Cardiac fibroblast (primary cell): ENCODE data around the gene SLC18A3.

Experiments used
- DNase-seq, 2 donors: peaks; one replicate each; pipeline versions ENCODE4 v3.0.0 to v3.0.0-alpha.2; 2010; ENCODE audit warnings: low read depth in 2 of 2
- H3K4me3 ChIP-seq, 2 donors: replicated peaks in 1 of 2; 1 replicate in 1 of 2; 2 replicates in 1 of 2; pipeline ENCODE4 v1.5.1; 2011; ENCODE audit warnings: low read depth in 2 of 2, low read length in 2 of 2, mild to moderate bottlenecking in 2 of 2, moderate library complexity in 1 of 2
- TF ChIP-seq, protein P1 (sequence below): IDR thresholded peaks from one replicate; pipeline ENCODE4 v1.5.1; 2011; ENCODE audit warnings: low read depth, mild to moderate bottlenecking, low read length, inconsistent platforms

SLC18A3 gene

DNA sequence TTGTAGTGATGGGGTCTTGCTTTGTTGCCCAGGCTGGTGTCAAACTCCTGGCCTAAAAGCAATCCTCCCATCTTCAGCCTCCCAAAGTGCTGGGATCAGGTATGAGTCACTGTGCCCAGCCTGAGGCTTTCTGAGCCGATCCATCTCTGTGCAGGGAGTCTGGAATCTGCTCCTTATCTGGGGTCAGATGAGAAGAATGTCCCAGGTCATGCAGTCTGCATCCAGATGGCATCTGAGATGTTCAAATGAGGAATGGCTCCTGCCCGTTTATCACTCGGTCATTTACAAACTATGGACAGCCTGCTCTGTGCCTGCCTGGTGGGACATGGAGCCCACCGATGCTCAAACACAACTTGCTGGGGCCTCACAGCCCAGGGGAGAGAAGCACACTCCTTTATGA lies 11.1 kb upstream of the SLC18A3 start:
- DNase-seq: no peak
- TF ChIP-seq, protein P1, sequence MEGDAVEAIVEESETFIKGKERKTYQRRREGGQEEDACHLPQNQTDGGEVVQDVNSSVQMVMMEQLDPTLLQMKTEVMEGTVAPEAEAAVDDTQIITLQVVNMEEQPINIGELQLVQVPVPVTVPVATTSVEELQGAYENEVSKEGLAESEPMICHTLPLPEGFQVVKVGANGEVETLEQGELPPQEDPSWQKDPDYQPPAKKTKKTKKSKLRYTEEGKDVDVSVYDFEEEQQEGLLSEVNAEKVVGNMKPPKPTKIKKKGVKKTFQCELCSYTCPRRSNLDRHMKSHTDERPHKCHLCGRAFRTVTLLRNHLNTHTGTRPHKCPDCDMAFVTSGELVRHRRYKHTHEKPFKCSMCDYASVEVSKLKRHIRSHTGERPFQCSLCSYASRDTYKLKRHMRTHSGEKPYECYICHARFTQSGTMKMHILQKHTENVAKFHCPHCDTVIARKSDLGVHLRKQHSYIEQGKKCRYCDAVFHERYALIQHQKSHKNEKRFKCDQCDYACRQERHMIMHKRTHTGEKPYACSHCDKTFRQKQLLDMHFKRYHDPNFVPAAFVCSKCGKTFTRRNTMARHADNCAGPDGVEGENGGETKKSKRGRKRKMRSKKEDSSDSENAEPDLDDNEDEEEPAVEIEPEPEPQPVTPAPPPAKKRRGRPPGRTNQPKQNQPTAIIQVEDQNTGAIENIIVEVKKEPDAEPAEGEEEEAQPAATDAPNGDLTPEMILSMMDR: no peak
- no peak overlapping the region for H3K4me3 ChIP-seq

DNA sequence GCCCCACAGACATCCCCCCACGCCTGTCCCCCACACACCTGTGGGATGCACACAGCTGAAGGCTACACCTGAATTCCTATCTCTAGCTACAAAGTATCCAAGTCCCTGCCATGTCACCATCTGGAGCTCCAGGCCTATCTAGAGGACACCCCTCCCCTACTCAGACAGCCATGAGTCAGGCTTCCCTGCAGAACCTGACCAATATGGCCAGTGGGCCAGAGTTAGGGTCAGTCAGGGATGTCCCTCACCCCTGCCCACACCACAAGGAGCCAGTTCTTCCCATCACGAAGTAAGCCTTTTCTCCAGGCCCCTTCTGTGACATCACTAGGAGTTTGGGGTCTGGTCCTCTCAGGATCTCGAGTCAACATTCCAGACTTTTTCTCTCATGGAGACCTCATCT lies 10.6 kb upstream of the SLC18A3 start:
- H3K4me3 ChIP-seq: no peak overlapping the region
- no peak for DNase-seq
- TF ChIP-seq, protein P1: no peak

DNA sequence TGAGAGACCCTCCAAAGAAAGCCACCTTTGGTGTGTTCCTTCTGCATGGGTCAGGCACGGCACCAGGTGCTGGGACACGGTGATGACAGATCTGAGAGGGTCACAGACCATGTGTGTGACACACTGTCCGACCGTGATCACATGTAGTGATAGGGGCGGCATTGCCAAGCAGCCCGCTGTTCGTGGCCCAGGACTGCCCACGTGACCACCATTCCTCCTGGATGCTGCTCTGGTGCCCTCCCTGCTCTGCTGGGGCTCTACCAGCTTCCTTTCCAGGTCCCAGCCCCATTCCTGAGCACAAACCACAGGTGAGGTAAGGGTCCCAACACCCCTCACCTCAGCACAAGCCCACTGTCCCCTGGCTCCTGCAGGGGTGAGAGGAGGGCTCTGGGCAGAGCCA lies 10.1 kb upstream of the SLC18A3 start:
- no peak for DNase-seq
- TF ChIP-seq, protein P1: no peak
- H3K4me3 ChIP-seq: no peak overlapping the region

DNA sequence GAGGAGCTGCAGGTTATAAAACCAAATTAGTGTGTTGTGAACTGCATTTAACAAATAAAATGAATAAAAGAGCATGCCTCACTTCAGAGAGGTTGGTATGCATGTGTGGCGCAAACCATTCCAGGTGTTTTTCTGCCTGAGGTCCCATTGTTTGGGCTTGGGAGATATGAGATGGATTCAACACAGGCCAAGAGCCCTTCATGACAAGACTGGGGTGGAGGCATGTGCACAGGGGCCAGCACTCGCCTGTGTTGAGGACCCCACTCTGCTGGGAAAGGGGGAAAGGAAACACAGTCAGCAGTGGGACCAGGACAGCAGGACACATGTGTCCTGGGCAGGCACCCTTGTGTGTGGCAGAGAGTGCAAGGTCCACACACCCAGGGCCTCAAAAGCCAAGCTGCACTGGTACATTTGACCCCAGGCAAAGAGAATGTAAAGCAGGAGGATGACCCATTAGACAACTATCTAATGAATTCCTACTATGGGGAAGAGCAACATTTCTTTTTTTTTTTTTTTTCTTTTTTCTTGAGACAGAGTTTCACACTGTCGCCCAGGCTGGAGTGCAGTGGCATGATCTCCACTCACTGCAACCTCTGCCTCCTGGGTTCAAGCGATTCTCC lies 9.2 kb upstream of the SLC18A3 start:
- H3K4me3 ChIP-seq: no peak overlapping the region
- no peak for DNase-seq
- TF ChIP-seq, protein P1: no peak

DNA sequence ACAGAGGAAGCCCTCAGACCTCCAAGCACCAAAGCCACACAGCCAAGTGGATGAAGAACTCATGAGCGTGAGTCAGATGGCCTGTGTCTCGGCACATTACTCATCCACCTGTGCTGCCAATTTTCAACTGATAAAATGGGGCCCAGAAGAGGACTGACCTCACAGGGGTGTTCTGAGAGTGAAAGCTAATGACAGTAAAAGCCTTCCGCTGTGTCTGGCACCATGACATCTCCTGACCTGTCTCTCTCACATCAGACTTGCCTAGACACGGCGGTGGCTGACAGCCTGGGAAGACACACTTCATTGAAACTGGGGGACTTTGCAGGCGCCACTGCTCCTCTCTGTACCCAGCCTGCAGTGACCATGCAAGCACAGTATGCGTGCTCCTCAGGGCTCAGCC lies 8.3 kb upstream of the SLC18A3 start:
- TF ChIP-seq, protein P1: no peak
- no peak overlapping the region for H3K4me3 ChIP-seq
- DNase-seq: peak; percentile 15 to 74

DNA sequence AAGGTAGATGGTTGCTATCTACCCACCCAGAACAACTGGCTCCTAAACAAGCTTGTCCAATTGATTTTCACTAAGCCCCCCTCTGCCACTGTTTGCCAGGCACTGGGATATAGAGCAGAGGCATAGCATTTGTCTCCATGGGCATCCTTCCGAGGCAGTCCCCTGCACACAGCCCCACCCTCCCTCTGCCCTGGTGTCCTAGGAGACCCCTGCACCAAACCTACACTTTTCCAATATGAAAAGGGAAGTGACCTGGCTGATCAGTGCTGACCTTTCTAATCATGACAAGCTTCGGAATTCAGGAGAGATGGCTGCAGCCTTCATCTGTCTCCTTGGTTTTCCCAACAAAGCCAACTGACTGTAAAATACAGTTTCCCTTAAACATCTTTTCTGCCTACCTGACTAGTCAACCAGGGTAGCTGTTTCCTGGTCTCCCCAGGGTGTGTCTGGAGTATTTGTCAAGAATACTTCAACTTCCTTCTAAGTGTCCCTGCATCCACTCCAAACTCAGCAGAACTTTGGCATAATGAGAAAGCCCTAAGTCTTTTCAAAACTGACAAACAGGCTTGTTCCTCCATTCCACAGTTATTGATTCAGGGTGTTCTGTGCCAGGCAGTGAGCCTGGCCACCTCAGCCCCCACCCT lies 7.6 kb upstream of the SLC18A3 start:
- H3K4me3 ChIP-seq: no peak overlapping the region
- no peak for DNase-seq
- TF ChIP-seq, protein P1: no peak
